CD14-positive monocyte (primary cell): ENCODE data around the gene METTL4. TPM values are rescaled to one million over a fixed set of nuclear protein-coding genes. Genes with fewer than 3 reads are reported as not detected.

ENCODE experiments used
- DNase-seq, 3 donors: peaks; one replicate each; pipeline ENCODE4 v3.0.0-alpha.2; 2011 to 2022
- H2AFZ ChIP-seq: 2 replicates; pipeline ENCODE4 v1.6.0; 2012; ENCODE audit warnings: mild to moderate bottlenecking, low read depth, low read length, inconsistent platforms; ENCODE audit not compliant: insufficient read depth, poor library complexity, severe bottlenecking
- H3K27ac ChIP-seq, 2 donors: 1 replicate in 1 of 2; 2 replicates in 1 of 2; pipeline ENCODE4 v1.5.1; 2012 to 2013; ENCODE audit warnings: low read length in 2 of 2, control low read depth in 1 of 2, inconsistent platforms in 1 of 2, low read depth in 1 of 2, mild to moderate bottlenecking in 1 of 2
- H3K27me3 ChIP-seq, 2 donors: one replicate each; pipeline versions ENCODE4 v1.6.0 to v1.6.1; 2011 to 2013; ENCODE audit warnings: low read length in 2 of 2; ENCODE audit not compliant: control insufficient read depth in 2 of 2, insufficient read depth in 2 of 2
- H3K36me3 ChIP-seq, 2 donors: replicated peaks in 1 of 2; 1 replicate in 1 of 2; 2 replicates in 1 of 2; pipeline versions ENCODE4 v1.5.1 to v1.6.1; 2012 to 2013; ENCODE audit warnings: low read length in 2 of 2, control low read depth in 1 of 2, inconsistent platforms in 1 of 2, mild to moderate bottlenecking in 1 of 2; ENCODE audit not compliant: insufficient read depth in 2 of 2, control insufficient read depth in 1 of 2
- H3K4me1 ChIP-seq, 2 donors: 1 replicate in 1 of 2; 2 replicates in 1 of 2; pipeline versions ENCODE4 v1.5.1 to v1.6.1; 2012 to 2013; ENCODE audit warnings: low read length in 2 of 2, control low read depth in 1 of 2, inconsistent platforms in 1 of 2, mild to moderate bottlenecking in 1 of 2, moderate library complexity in 1 of 2; ENCODE audit not compliant: insufficient read depth in 2 of 2, control insufficient read depth in 1 of 2
- H3K4me2 ChIP-seq: replicated peaks from 2 replicates; pipeline ENCODE3; 2012; ENCODE audit warnings: low read length, moderate library complexity, mild to moderate bottlenecking; ENCODE audit not compliant: poor library complexity, severe bottlenecking; ENCODE audit errors: extremely low read depth
- H3K4me3 ChIP-seq, 3 experiments: fragments of 200-600 bp in 1 of 3; sonication (generic) in 1 of 3; replicated peaks in 1 of 3; 1 replicate in 2 of 3; 2 replicates in 1 of 3; pipeline ENCODE4 v1.5.1; 2011 to 2013; ENCODE audit warnings: low read length in 3 of 3, mild to moderate bottlenecking in 3 of 3, control low read depth in 2 of 3, low read depth in 2 of 3, inconsistent platforms in 1 of 3, moderate library complexity in 1 of 3
- H3K79me2 ChIP-seq: 2 replicates; pipeline ENCODE4 v1.6.0; 2012; ENCODE audit warnings: mild to moderate bottlenecking, control low read depth, inconsistent platforms, low read length, moderate library complexity; ENCODE audit not compliant: insufficient read depth
- H3K9ac ChIP-seq: 2 replicates; pipeline ENCODE4 v1.6.0; 2017; ENCODE audit warnings: low read length, mild to moderate bottlenecking; ENCODE audit not compliant: insufficient read depth, poor library complexity, severe bottlenecking
- H3K9me3 ChIP-seq, 2 donors: replicated peaks in 1 of 2; 1 replicate in 1 of 2; 2 replicates in 1 of 2; pipeline versions ENCODE4 v1.5.1 to v1.6.1; 2012 to 2013; ENCODE audit warnings: low read length in 2 of 2, control low read depth in 1 of 2; ENCODE audit not compliant: control insufficient read depth in 1 of 2, insufficient read depth in 1 of 2
- H4K20me1 ChIP-seq: 2 replicates; pipeline ENCODE4 v1.6.0; 2012; ENCODE audit warnings: mild to moderate bottlenecking, low read length, control low read depth, moderate library complexity; ENCODE audit not compliant: insufficient read depth
- H3K27ac Mint-ChIP-seq, 7 donors: one replicate each; pipeline ENCODE4 v1.8.0; 2020; ENCODE audit warnings: mild to moderate bottlenecking in 7 of 7, mixed read lengths in 7 of 7, moderate library complexity in 6 of 7, inconsistent platforms in 2 of 7
- H3K27me3 Mint-ChIP-seq, 3 donors: one replicate each; pipeline ENCODE4 v1.8.0; 2021 to 2022; ENCODE audit warnings: low read depth in 3 of 3, mild to moderate bottlenecking in 3 of 3, mixed read lengths in 3 of 3, moderate library complexity in 3 of 3, inconsistent platforms in 1 of 3
- H3K36me3 Mint-ChIP-seq, 2 donors: one replicate each; pipeline ENCODE4 v1.8.0; 2020; ENCODE audit warnings: mixed read lengths in 2 of 2, inconsistent platforms in 1 of 2, mild to moderate bottlenecking in 1 of 2
- H3K4me1 Mint-ChIP-seq: one replicate; pipeline ENCODE4 v1.8.0; 2020; ENCODE audit warnings: mild to moderate bottlenecking, mixed read lengths
- H3K4me3 Mint-ChIP-seq, 2 donors: one replicate each; pipeline ENCODE4 v1.8.0; 2020; ENCODE audit warnings: mild to moderate bottlenecking in 2 of 2, mixed read lengths in 2 of 2, moderate library complexity in 1 of 2
- H3K9me3 Mint-ChIP-seq, 7 donors: one replicate each; pipeline ENCODE4 v1.8.0; 2020 to 2022; ENCODE audit warnings: mixed read lengths in 7 of 7, mild to moderate bottlenecking in 6 of 7, moderate library complexity in 6 of 7, inconsistent platforms in 2 of 7
- WGBS: methylation state at CpG from one replicate; pipeline ENCODE4 v1.1.5; 2013; ENCODE audit warnings: missing lambda C conversion rate; ENCODE audit not compliant: insufficient coverage; 5-methylcytosine and 5-hydroxymethylcytosine counted together
- intact Hi-C, 2 donors: fragments of 100-400 bp; cut with micrococcal nuclease; formaldehyde crosslinking; loops; one replicate each; pipeline versions ENCODE4 v1.15.0 to v1.15.1; 2023
- polyA plus RNA-seq, 3 donors: library from polyadenylated mRNA; depleted of rRNA in 1 of 3; unstranded in 2 of 3; stranded (reverse) in 1 of 3; fragments of 300-500 nt in 2 of 3; fragments of >200 nt in 1 of 3; fragmentation: Illumina TruSeq in 2 of 3; gene quantifications; 1 replicate in 2 of 3; 2 replicates in 1 of 3; pipeline ENCODE4 v1.2.3, GENCODE V29; 2012 to 2021
- TF ChIP-seq, protein P1 (sequence below): fragments of 200-600 bp; IDR thresholded peaks from one replicate; pipeline ENCODE4 v1.8.0; 2022; ENCODE audit warnings: antibody characterized with exemption, mild to moderate bottlenecking

METTL4 gene
- polyA plus RNA-seq, 3 donors = 3.0 to 4.1 (median 3.3) TPM

- Mint-ChIP-seq H3K4me3 (no peak overlapping the region), H3K4me1 (no peaks in the 10 kb centered on the region)
These were observed 39.6 kb downstream of the METTL4 start for GRCh38 chr18:2531751-2532150.

GRCh38 chr18:2529154-2529553, 42.2 kb downstream of the METTL4 start:
- no peak overlapping the region for H3K27ac ChIP-seq
- Mint-ChIP-seq H3K9me3 (peaks cover 0 to 2% (median 0%) of the 10 kb centered on the region in 7 donors), H3K27me3 (peaks cover 0 to 4% (median 4%) of the 10 kb centered on the region in 3 donors), H3K4me3 (no peak overlapping the region), H3K27ac (no peak overlapping the region), H3K36me3 (peaks cover 1 to 6% of the 10 kb centered on the region in 2 donors), H3K4me1 (no peaks in the 10 kb centered on the region)
- intact Hi-C loops = no loop called here
- H3K4me1 ChIP-seq = no peaks in the 10 kb centered on the region
- no peak overlapping the region for H2AFZ ChIP-seq
- WGBS = 100% methylated on average over 1 of the region's 7 CpGs
- peaks cover 0 to 5% of the 10 kb centered on the region in 2 donors for H3K36me3 ChIP-seq
- TF ChIP-seq, protein P1, sequence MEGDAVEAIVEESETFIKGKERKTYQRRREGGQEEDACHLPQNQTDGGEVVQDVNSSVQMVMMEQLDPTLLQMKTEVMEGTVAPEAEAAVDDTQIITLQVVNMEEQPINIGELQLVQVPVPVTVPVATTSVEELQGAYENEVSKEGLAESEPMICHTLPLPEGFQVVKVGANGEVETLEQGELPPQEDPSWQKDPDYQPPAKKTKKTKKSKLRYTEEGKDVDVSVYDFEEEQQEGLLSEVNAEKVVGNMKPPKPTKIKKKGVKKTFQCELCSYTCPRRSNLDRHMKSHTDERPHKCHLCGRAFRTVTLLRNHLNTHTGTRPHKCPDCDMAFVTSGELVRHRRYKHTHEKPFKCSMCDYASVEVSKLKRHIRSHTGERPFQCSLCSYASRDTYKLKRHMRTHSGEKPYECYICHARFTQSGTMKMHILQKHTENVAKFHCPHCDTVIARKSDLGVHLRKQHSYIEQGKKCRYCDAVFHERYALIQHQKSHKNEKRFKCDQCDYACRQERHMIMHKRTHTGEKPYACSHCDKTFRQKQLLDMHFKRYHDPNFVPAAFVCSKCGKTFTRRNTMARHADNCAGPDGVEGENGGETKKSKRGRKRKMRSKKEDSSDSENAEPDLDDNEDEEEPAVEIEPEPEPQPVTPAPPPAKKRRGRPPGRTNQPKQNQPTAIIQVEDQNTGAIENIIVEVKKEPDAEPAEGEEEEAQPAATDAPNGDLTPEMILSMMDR = no peak
- H4K20me1 ChIP-seq = no peaks in the 10 kb centered on the region
- no peak overlapping the region for H3K4me2 ChIP-seq
- no peaks in the 10 kb centered on the region for H3K9me3 ChIP-seq
- no peaks in the 10 kb centered on the region for H3K27me3 ChIP-seq
- no peak overlapping the region for H3K9ac ChIP-seq
- H3K79me2 ChIP-seq = no peaks in the 10 kb centered on the region
- no peak for DNase-seq
- H3K4me3 ChIP-seq = no peak overlapping the region

More at GRCh38 chr18:2531751-2532150, 39.6 kb downstream of the METTL4 start:
- peaks cover 21% of the 10 kb centered on the region in 2 donors for H3K36me3 Mint-ChIP-seq
- no peak overlapping the region for H3K27ac ChIP-seq
- no peak for DNase-seq
- H3K9me3 ChIP-seq = no peaks in the 10 kb centered on the region
- H3K9ac ChIP-seq = no peak overlapping the region
- no peaks in the 10 kb centered on the region for H3K4me1 ChIP-seq
- no peaks in the 10 kb centered on the region for H4K20me1 ChIP-seq
- H3K36me3 ChIP-seq = peaks cover 0 to 14% of the 10 kb centered on the region in 2 donors
- H2AFZ ChIP-seq = no peak overlapping the region
- H3K4me2 ChIP-seq = no peak overlapping the region
- TF ChIP-seq, protein P1 = no peak
- no peaks in the 10 kb centered on the region for H3K27me3 ChIP-seq
- peaks cover 0 to 4% (median 2%) of the 10 kb centered on the region in 3 donors for H3K27me3 Mint-ChIP-seq
- H3K9me3 Mint-ChIP-seq = peaks cover 0 to 2% (median 0%) of the 10 kb centered on the region in 7 donors
- no peak overlapping the region for H3K27ac Mint-ChIP-seq
- intact Hi-C loops = no loop called here
- WGBS = 100% methylated on average over 1 of the region's 2 CpGs
- no peaks in the 10 kb centered on the region for H3K79me2 ChIP-seq
- H3K4me3 ChIP-seq = no peak overlapping the region
